Endothelial cell of umbilical vein (primary cell): Measurements from ENCODE around the gene LATS1.

Experiments used
- CTCF ChIP-seq, 2 donors: IDR thresholded peaks; 1 replicate in 1 of 2; 2 replicates in 1 of 2; pipeline ENCODE4 v1.5.1; 2011; ENCODE audit warnings: low read length in 2 of 2, mild to moderate bottlenecking in 2 of 2, moderate library complexity in 2 of 2, control low read depth in 1 of 2, inconsistent platforms in 1 of 2, low read depth in 1 of 2; ENCODE audit not compliant: insufficient read depth in 1 of 2; ENCODE audit errors: extremely low read depth in 1 of 2
- EZH2 ChIP-seq: IDR thresholded peaks from 2 replicates; pipeline ENCODE4 v1.6.1; 2012; ENCODE audit warnings: borderline replicate concordance, low read depth, mild to moderate bottlenecking, moderate library complexity, low read length, inconsistent platforms; ENCODE audit not compliant: severe bottlenecking
- FOS ChIP-seq: IDR thresholded peaks from 2 replicates; pipeline ENCODE4 v1.6.1; 2011; ENCODE audit warnings: mild to moderate bottlenecking, low read length, moderate library complexity, borderline replicate concordance; ENCODE audit not compliant: insufficient read depth
- POLR2A ChIP-seq: IDR thresholded peaks from 2 replicates; pipeline ENCODE4 v1.6.1; 2012; ENCODE audit warnings: low read depth, mild to moderate bottlenecking, control low read depth, low read length

GRCh38 chr6:149714442-149714841 lies 3.5 kb downstream of the LATS1 start:
- no peak for TF ChIP-seq CTCF (IDR thresholded peaks at IDR 0.05; ENCODE audit: extremely low read depth in 1 of 2, insufficient read depth in 1 of 2, low read depth in 1 of 2, low read length in 2 of 2)
- TF ChIP-seq POLR2A, result no peak
- no peak for TF ChIP-seq EZH2
- no peak for TF ChIP-seq FOS
